NCI-H82 (cell line): Measurements from ENCODE around the gene DLG5.

ENCODE experiments used
- DNase-seq: peaks from one replicate; lab custom pipeline; 2025; lab: John Stamatoyannopoulos, UW

DLG5 gene

GRCh38 chr10:77926566-77927401, at the start of gene DLG5:
TSS of gene DLG5 (minus strand) at chr10:77926755. CDS start at chr10:77926520, 235 bp downstream.
- peak; percentile 64 for DNase-seq

- DNase-seq = no peak
These were observed 48.6 kb upstream of the DLG5 start for GRCh38 chr10:77975086-77975666.

- peak; percentile 39 for DNase-seq
These were observed 48.0 kb upstream of the DLG5 start for GRCh38 chr10:77974396-77975074.

- peak; percentile 72 for DNase-seq
These were observed 46.7 kb upstream of the DLG5 start for GRCh38 chr10:77973276-77973675.

- DNase-seq = no peak
These were observed 45.6 kb upstream of the DLG5 start for GRCh38 chr10:77972148-77972547.

- DNase-seq = no peak
These were observed 45.2 kb upstream of the DLG5 start for GRCh38 chr10:77971804-77972144.

GRCh38 chr10:77970869-77971803, 44.6 kb upstream of the DLG5 start:
- DNase-seq = no peak

GRCh38 chr10:77969114-77969513, 42.6 kb upstream of the DLG5 start:
- no peak for DNase-seq

- no peak for DNase-seq
These were observed 41.1 kb upstream of the DLG5 start for GRCh38 chr10:77967611-77968022.

GRCh38 chr10:77965294-77965693, 38.7 kb upstream of the DLG5 start:
- DNase-seq = no peak

GRCh38 chr10:77964811-77965210, 38.3 kb upstream of the DLG5 start:
- no peak for DNase-seq

- DNase-seq = no peak
These were observed 37.3 kb upstream of the DLG5 start for GRCh38 chr10:77963901-77964300.

GRCh38 chr10:77962350-77963146, 36.0 kb upstream of the DLG5 start:
- no peak for DNase-seq

GRCh38 chr10:77961668-77962067, 35.1 kb upstream of the DLG5 start:
- no peak for DNase-seq

GRCh38 chr10:77960829-77961329, 34.3 kb upstream of the DLG5 start:
- no peak for DNase-seq

GRCh38 chr10:77959887-77960455, 33.4 kb upstream of the DLG5 start:
- no peak for DNase-seq

GRCh38 chr10:77959384-77959783, 32.8 kb upstream of the DLG5 start:
- DNase-seq = no peak

GRCh38 chr10:77955136-77955535, 28.6 kb upstream of the DLG5 start:
- DNase-seq = no peak

- peak; percentile 66 for DNase-seq
These were observed 22.6 kb upstream of the DLG5 start for GRCh38 chr10:77949167-77949566.

GRCh38 chr10:77946084-77946483, 19.5 kb upstream of the DLG5 start:
- no peak for DNase-seq

- no peak for DNase-seq
These were observed 18.0 kb upstream of the DLG5 start for GRCh38 chr10:77944519-77944918.
